Karpas-422 (cell line): ENCODE data around the gene RAB1B. TPM values are rescaled to one million over a fixed set of nuclear protein-coding genes. Genes with fewer than 3 reads are reported as not detected.
A peak's percentile ranks its signal among the peaks of the same experiment; 100 is the strongest.

ENCODE experiments used
- DNase-seq: peaks from one replicate; pipeline ENCODE4 v3.0.0-alpha.2; 2015
- H2AFZ ChIP-seq: fragments of 200-600 bp; sonication (generic); 2 replicates; pipeline ENCODE4 v1.6.1; 2014; ENCODE audit warnings: antibody characterized with exemption, low read length, mixed read lengths
- H3K27ac ChIP-seq: fragments of 200-600 bp; sonication (generic); 2 replicates; pipeline ENCODE4 v1.5.1; 2014; ENCODE audit warnings: mild to moderate bottlenecking, low read length, moderate library complexity
- H3K27me3 ChIP-seq: fragments of 200-600 bp; sonication (generic); 2 replicates; pipeline ENCODE4 v1.6.1; 2014; ENCODE audit warnings: low read length, mixed read lengths
- H3K36me3 ChIP-seq: fragments of 200-600 bp; sonication (generic); 2 replicates; pipeline ENCODE4 v1.6.1; 2014; ENCODE audit warnings: low read length, mixed read lengths; ENCODE audit not compliant: insufficient read depth
- H3K4me1 ChIP-seq: fragments of 200-600 bp; sonication (generic); 2 replicates; pipeline ENCODE4 v1.6.1; 2014; ENCODE audit warnings: mild to moderate bottlenecking, low read length, mixed read lengths
- H3K4me2 ChIP-seq: fragments of 200-600 bp; sonication (generic); 2 replicates; pipeline ENCODE4 v1.6.1; 2014; ENCODE audit warnings: low read length, low read depth, mild to moderate bottlenecking; ENCODE audit not compliant: poor library complexity, severe bottlenecking
- H3K4me3 ChIP-seq: fragments of 200-600 bp; sonication (generic); 2 replicates; pipeline ENCODE4 v1.5.1; 2014; ENCODE audit warnings: mild to moderate bottlenecking, antibody characterized with exemption, low read length, mixed read lengths
- H3K79me2 ChIP-seq: fragments of 200-600 bp; sonication (generic); 2 replicates; pipeline ENCODE4 v1.6.1; 2014; ENCODE audit warnings: mild to moderate bottlenecking, low read length, mixed read lengths
- H3K9ac ChIP-seq: fragments of 200-600 bp; sonication (generic); 2 replicates; pipeline ENCODE4 v1.6.0; 2014; ENCODE audit warnings: low read length
- H3K9me2 ChIP-seq: fragments of 200-600 bp; sonication (generic), shearing (Covaris generic); replicated peaks from 2 replicates; pipeline ENCODE4 v1.6.0; 2014; ENCODE audit warnings: mild to moderate bottlenecking, low read length, moderate library complexity; ENCODE audit not compliant: insufficient read depth
- H3K9me3 ChIP-seq: fragments of 300-700, 200-600 bp; sonication (generic); 2 replicates; pipeline ENCODE4 v1.6.1; 2014; ENCODE audit warnings: low read length, mixed read lengths
- H4K20me1 ChIP-seq: fragments of 200-600 bp; sonication (generic); 2 replicates; pipeline ENCODE4 v1.6.1; 2014; ENCODE audit warnings: mild to moderate bottlenecking, antibody characterized with exemption, low read length, low read depth; ENCODE audit not compliant: insufficient read depth
- total RNA-seq: library from RNA; depleted of rRNA; stranded (reverse); fragments of >200 nt; shearing (Covaris generic); gene quantifications from 2 replicates; pipeline ENCODE4 v1.2.3, GENCODE V29; 2014; ENCODE audit warnings: low replicate concordance

RAB1B gene
- total RNA-seq, 1 experiment from 2014 or later, result 56.2 TPM

GRCh38 chr11:66311965-66312548 lies 43.6 kb downstream of the RAB1B start:
- Histone ChIP-seq H3K27me3 (no peaks in the 10 kb centered on the region), H3K36me3 (no peaks in the 10 kb centered on the region), H3K4me3 (peak overlapping the region; percentile 65), H3K27ac (peak overlapping the region; percentile 62), H3K79me2 (no peaks in the 10 kb centered on the region), H3K9ac (peak overlapping the region; percentile 65), H3K4me1 (peaks cover 28% of the 10 kb centered on the region), H3K9me3 (no peaks in the 10 kb centered on the region), H3K4me2 (peak overlapping the region; percentile 78), H2AFZ (peak overlapping the region; percentile 93), H4K20me1 (no peaks in the 10 kb centered on the region), H3K9me2 (no peaks in the 10 kb centered on the region)
- peak; percentile 98 for DNase-seq

GRCh38 chr11:66312549-66313320 lies 44.3 kb downstream of the RAB1B start:
- DNase-seq, result peak; percentile 99
- peak overlapping the region; percentile 78 for H3K4me2 ChIP-seq
- peak overlapping the region; percentile 65 for H3K9ac ChIP-seq
- H3K27ac ChIP-seq, result peak overlapping the region; percentile 62
- H3K36me3 ChIP-seq, result no peaks in the 10 kb centered on the region
- H3K4me1 ChIP-seq, result peaks cover 34% of the 10 kb centered on the region
- H3K9me2 ChIP-seq, result no peaks in the 10 kb centered on the region
- H2AFZ ChIP-seq, result no peak overlapping the region
- no peaks in the 10 kb centered on the region for H3K9me3 ChIP-seq
- H3K4me3 ChIP-seq, result peak overlapping the region; percentile 65
- H4K20me1 ChIP-seq, result no peaks in the 10 kb centered on the region
- H3K79me2 ChIP-seq, result no peaks in the 10 kb centered on the region
- no peaks in the 10 kb centered on the region for H3K27me3 ChIP-seq

DNA sequence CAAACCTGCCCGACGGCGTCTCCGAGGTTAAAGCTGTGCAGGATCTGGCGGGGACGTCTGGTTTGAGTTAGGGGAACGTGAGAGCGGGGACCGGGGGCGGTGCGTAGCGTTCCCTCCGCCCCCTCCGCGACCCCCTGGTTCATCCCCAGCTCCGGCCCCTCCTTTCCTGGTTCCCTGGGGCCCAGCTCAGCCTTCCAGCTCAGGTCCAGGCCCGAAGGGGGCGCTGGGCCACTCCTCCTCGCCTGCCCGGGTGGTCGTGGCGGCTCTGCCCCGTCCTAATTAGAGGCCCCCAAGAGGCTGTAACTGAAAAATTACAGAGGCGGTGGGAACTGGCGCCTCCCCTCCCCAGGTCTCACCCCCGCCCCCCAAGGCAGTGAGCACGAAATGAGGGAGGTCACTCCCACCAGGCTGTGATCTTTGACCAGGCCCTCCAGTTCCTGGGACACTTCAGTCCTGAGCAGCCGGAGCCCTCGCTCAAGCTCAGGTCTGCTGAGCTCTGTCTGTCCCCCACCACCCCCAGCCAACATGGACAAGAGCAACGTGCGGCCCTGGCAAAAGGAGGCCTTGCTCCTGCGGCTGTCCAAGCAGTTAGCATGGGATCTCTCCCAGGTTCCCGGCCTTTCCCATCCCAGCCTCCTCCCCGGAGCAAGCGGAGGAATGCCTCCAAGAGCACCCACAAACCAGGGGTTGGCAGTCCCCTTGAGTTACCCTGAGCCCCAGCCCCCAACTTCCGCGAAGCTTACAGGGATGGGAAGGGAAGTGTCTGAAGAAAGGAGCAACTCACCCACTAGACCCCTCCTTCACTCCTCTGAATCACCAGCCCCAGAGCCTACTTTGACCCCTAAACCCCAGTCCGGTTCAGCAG lies 45.1 kb downstream of the RAB1B start:
- H3K27me3 ChIP-seq, result no peaks in the 10 kb centered on the region
- no peaks in the 10 kb centered on the region for H3K9me2 ChIP-seq
- no peaks in the 10 kb centered on the region for H3K36me3 ChIP-seq
- H3K9me3 ChIP-seq, result no peaks in the 10 kb centered on the region
- H3K27ac ChIP-seq, result no peak overlapping the region
- H3K79me2 ChIP-seq, result no peaks in the 10 kb centered on the region
- H4K20me1 ChIP-seq, result no peaks in the 10 kb centered on the region
- peak overlapping the region; percentile 52 for H3K9ac ChIP-seq
- peaks cover 43% of the 10 kb centered on the region for H3K4me1 ChIP-seq
- H2AFZ ChIP-seq, result no peak overlapping the region
- peak overlapping the region; percentile 65 for H3K4me2 ChIP-seq
- DNase-seq, result no peak
- H3K4me3 ChIP-seq, result peak overlapping the region; percentile 48; the same call in 1 of the 2 replicates

DNA sequence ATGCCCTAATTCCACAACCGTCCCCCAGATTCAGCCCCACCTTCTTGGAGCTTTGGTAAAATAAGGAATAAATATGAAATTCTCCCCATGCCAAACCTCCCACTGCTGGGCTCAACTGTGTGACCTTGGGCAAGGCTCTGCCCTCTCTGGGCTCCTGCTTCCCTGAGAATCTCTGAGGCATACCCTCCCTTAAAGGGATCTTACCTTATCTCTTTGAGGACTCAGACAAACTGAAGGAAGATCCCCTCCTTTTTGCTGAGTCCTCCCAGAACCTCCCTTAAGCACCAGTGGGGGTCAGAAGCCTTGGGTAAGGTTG lies 45.7 kb downstream of the RAB1B start:
- Histone ChIP-seq H3K27ac (no peak overlapping the region), H3K36me3 (no peaks in the 10 kb centered on the region)

GRCh38 chr11:66314561-66315497 lies 46.4 kb downstream of the RAB1B start:
- Histone ChIP-seq H3K9me3 (no peaks in the 10 kb centered on the region), H3K9ac (no peak overlapping the region), H3K27me3 (no peaks in the 10 kb centered on the region), H3K9me2 (no peaks in the 10 kb centered on the region), H3K4me2 (no peak overlapping the region), H3K36me3 (no peaks in the 10 kb centered on the region), H2AFZ (no peak overlapping the region), H4K20me1 (no peaks in the 10 kb centered on the region), H3K4me3 (no peak overlapping the region), H3K79me2 (no peaks in the 10 kb centered on the region), H3K4me1 (peaks cover 50% of the 10 kb centered on the region), H3K27ac (no peak overlapping the region)
- no peak for DNase-seq

More for the DNA sequence above, 45.7 kb downstream of the RAB1B start:
- H3K79me2 ChIP-seq, result no peaks in the 10 kb centered on the region
- H3K27me3 ChIP-seq, result no peaks in the 10 kb centered on the region
- H3K4me2 ChIP-seq, result no peak overlapping the region
- no peaks in the 10 kb centered on the region for H3K9me3 ChIP-seq
- no peak overlapping the region for H3K4me3 ChIP-seq
- H3K9ac ChIP-seq, result no peak overlapping the region
- DNase-seq, result no peak
- no peaks in the 10 kb centered on the region for H3K9me2 ChIP-seq
- no peak overlapping the region for H2AFZ ChIP-seq
- peaks cover 48% of the 10 kb centered on the region for H3K4me1 ChIP-seq
- no peaks in the 10 kb centered on the region for H4K20me1 ChIP-seq

DNA sequence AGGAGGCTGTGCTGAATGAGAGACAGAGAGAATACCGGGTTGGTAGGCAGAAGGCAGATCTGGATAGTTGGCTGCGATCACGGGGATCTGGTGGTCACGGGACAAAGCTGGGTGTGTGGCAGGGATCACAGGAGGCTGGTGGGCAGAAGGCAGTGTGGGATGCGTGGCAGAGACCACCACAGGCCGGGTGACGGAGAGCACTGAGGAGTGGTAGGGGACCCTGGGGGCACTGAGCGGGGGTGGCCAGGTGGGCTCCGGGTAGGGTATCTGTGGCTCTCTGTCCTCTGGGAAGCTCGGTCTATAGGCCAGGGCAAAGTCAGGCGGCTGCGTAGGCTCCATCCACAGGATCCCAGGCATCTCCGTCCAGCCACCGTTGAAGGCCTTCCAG lies 47.1 kb downstream of the RAB1B start:
- Histone ChIP-seq H2AFZ (no peak overlapping the region), H3K4me1 (peaks cover 50% of the 10 kb centered on the region), H3K27me3 (no peaks in the 10 kb centered on the region), H3K9me2 (no peaks in the 10 kb centered on the region), H4K20me1 (no peaks in the 10 kb centered on the region), H3K4me2 (no peak overlapping the region), H3K9me3 (no peaks in the 10 kb centered on the region), H3K9ac (no peak overlapping the region), H3K79me2 (no peaks in the 10 kb centered on the region), H3K27ac (no peak overlapping the region), H3K4me3 (no peak overlapping the region), H3K36me3 (no peaks in the 10 kb centered on the region)
- no peak for DNase-seq

GRCh38 chr11:66315921-66316811 lies 47.7 kb downstream of the RAB1B start:
- Histone ChIP-seq H3K9me3 (no peaks in the 10 kb centered on the region), H3K9ac (no peak overlapping the region), H3K4me1 (peaks cover 48% of the 10 kb centered on the region), H2AFZ (no peak overlapping the region), H3K9me2 (no peaks in the 10 kb centered on the region), H4K20me1 (no peaks in the 10 kb centered on the region), H3K36me3 (no peaks in the 10 kb centered on the region), H3K27me3 (no peaks in the 10 kb centered on the region), H3K4me3 (no peak overlapping the region), H3K4me2 (no peak overlapping the region), H3K79me2 (no peaks in the 10 kb centered on the region), H3K27ac (no peak overlapping the region)
- no peak for DNase-seq
